GM20431 (cell line): ENCODE results near the gene TOMM40.
"Not testable (repeated sequence)": the region's sequence is repeated elsewhere in the genome, so short reads cannot be mapped to it uniquely, and the experiment has no call there.

Source experiments
- in situ Hi-C: fragments of 300-500 bp; cut with MseI, MboI; formaldehyde crosslinking; loops from one replicate; pipeline ENCODE4 v1.15.0; 2020; ENCODE audit warnings: low sequenced_read_pairs; ENCODE audit not compliant: unreplicated experiment

The TOMM40 gene

DNA sequence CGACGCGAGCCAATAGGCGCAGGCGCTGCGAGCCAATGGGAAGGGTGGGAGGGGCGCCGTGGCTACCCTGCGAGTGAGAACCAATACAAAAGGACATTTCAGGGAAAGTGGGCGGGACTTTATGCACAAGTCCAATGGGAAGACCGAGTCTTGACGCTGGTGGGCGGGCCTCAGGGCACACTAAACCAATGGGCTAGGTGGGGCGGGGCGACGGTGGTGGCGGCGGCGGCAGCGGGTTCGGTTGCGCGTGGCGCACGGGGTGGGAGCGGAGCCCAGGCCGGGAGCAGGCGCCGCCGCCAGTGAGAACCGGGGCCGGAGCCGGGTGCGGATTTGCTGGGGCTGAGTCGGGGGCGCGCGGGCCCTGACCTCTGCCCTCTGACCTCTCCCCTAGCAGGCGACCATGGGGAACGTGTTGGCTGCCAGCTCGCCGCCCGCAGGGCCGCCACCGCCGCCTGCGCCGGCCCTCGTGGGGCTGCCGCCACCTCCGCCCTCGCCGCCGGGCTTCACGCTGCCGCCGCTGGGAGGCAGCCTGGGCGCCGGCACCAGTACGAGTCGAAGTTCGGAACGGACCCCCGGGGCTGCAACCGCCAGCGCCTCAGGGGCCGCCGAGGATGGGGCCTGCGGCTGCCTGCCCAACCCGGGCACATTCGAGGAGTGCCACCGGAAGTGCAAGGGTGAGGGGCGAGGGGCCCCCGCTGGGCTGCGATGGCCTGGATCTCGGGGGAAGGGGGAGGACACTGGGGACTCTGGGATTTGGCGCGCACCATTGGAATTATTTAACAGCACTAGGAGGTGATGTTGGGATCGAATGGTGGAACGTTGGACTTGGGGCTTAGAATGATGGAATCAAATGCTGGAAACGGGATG is at the start of gene TOMM40:
Gene TOMM40, plus strand, starts transcription at position 239 of the 867 bp plus-strand sequence. Its CDS starts 162 bp downstream, at position 401.
- in situ Hi-C loops: no loop called here

DNA sequence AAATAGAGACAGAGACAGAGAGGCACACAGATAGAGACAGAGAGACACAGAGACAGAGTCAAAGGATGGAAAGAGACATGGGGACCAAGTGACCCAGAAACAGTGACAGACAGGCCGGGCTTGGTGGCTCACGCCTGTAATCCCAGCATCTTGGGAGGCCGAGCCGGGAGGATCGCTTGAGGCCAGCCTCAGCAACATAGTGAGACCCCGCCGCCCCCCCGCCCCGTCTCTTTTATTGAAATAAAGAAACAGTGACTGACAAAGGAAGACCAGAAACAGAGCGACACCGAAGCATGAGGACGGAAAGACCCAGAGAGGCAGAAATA is 45.8 kb upstream of the TOMM40 start:
- in situ Hi-C loops: no loop called here

DNA sequence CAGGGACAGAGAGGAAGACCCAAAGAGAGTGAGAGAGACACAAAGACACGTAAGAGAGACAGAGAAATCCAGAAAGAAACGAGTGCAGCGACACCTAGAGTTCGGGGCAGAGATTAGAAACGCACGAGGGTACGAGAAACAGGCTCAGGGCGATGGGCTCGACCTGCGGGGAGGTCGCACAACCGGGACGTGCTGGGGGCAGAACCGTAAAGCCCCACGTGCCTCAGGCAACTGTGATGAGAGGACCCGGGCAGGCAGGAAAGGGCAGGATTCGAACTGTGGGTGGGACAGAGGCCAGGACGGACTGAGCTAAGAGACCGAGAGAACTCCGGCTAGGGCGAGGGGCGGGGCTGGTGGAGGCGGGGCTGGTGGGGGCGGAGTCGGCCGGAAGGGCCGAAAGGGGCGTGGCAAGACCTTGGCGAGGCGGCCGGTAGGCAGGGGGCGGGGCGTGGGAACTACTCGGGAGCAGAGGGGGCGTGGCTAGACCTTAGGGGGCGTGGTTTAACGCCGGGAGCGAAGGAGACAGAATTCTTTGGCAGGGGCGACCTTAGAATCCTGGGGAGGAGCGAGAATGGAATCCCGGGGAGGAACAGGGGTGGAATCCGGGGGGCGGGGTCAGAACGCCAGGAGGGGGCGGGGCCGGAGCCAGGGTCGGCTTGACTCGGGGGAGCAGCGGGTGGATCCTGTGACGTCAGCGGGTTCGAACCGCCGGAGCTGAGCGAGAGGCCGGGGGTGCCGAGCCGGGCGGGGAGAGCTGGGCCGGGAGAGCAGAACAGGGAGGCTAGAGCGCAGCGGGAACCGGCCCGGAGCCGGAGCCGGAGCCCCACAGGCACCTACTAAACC is 45.2 kb upstream of the TOMM40 start, which contains the start of gene NECTIN2:
Gene NECTIN2, plus strand, starts transcription at position 686 of the 843 bp plus-strand sequence. CDS start 229 bp downstream, outside the sequence.
- in situ Hi-C loops: no loop called here

DNA sequence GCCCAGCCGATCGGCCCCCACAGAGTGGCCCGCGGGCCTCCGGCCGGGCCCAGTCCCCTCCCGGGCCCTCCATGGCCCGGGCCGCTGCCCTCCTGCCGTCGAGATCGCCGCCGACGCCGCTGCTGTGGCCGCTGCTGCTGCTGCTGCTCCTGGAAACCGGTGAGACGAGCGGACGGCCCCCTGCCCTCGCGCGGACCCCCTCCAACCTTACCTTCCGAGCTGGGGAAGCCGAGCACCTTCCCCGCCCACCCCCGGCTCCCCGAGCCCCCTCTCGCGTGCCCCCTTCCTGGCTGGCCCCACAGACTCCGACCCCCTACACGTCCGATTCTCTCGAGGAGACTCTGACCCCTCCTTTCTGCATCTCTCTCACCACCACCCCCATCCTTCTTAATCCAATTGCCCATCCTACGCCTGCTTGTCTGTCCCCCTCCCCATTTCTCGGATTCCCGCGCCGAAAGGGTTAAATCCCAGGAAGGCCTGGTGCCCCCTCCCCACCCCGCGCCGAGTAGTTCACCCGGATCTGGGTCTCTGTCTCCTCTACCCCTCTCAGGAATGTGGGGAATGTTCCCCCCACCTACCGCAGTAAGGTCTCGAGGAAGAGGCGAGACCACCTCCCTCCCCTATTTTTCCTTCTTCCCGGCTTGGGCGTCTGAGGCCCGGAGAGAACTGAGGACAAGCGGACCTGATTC is 44.5 kb upstream of the TOMM40 start:
- in situ Hi-C loops: no loop called here

DNA sequence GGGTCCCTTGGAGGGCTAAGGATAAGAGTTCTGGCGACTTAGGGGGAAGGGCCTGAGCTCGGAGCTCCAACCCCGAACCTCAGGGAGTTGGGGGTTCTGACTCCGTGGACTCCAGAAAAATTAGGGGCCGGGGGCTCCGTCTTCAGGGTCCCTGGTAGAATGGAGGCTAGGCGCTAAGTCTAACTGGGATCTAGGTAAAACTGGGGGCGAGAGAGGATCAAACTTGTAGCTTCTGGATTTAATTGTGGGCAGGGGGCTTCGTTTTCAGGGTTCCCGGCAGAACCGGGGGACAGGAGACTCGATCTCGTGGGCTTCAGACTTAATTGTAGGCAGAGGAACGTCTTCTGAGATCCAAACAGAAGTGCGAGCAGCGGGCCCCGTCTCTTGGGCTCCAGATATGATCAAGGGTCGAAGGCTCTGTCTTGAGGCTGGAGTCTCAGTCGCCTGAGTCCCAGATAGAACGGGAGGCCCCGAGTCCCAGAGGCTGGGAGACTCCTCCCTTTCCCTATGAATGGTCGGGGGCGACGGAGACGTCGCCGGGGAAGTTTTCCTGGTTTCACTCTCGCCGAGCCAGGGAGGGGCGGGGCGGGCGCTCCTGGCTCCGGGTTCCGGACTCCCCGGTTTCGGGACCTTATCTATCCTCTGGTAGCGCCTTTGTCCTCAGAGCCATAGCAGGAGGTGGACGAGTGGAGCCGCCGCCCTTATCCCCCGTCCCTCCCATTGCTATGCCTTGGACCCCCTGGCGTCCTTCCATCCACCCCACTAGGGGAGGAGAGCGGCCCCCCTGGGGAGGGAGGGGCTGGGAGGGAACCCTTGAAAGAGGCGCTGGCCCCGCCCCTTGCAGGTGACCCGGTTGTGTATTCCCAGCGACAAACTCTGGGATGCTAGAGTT is 43.7 kb upstream of the TOMM40 start:
- in situ Hi-C loops: no loop called here

DNA sequence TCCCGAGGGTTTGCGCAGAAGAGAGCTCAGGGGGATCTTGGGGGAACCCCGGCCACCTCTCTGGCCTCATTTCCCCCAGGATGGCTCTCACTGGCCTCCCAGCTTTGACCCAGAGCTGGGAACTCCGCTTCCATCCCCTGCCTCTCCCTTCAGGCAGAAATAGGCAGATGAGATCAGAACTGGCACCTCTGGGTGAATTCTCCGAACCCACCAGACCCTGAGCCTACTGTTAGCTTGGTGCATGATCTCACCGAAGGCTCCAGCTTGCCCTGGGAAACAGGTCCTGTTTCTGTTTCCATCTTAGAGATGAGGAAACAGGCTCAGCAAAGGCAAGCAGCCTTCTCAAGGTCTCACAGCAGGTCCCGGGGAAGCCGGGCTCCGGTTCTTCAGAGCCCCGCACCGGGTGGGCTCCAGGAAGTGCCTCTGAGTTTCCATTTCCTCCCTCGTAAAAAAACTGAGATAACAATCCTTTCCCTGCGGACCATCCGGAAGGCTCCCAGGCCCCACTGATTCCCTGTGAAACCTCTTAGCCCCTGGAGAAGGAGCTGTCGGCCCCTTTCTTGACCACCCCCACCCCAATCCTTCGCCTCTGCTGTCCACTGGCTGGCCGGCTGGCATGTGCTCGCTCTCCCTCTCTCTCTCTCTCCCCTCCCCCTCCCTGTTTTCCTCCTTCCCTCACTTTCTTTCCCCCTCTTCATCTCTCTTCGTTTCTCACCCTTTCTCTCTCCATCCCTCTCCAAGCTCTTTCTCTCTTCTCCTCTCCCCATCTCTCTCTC is 42.8 kb upstream of the TOMM40 start:
- in situ Hi-C loops: no loop called here

DNA sequence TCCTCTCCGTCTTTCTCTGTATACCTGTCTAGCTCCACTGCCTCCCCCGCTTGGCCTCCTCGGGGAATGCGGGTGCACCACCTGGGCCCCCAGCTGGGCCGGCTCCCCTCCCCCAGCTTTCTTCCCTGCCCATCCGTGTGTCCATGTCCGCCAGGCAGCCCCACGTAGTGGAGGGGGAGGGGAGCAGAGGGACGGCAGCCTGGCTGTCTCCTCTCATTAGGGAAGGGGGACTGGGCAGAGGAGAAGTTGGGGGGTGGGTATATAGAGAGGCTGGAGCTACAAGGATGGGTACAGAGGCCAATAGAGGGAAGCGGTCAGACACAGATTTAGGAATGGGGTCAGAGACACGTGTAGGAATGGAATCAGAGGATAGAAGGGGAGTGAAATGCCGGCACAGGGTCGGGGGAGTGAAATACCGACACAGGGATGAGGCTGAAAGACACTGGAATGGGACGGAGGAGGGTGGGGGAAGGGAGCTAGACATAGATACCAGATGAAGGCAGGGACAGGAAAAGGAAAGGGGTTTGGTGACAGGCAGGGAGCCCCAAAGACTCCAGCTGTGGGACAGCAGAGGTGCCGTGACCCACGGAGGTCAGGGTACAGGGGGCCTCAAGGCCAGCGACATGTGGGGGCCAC is 42.1 kb upstream of the TOMM40 start:
- in situ Hi-C loops: no loop called here

DNA sequence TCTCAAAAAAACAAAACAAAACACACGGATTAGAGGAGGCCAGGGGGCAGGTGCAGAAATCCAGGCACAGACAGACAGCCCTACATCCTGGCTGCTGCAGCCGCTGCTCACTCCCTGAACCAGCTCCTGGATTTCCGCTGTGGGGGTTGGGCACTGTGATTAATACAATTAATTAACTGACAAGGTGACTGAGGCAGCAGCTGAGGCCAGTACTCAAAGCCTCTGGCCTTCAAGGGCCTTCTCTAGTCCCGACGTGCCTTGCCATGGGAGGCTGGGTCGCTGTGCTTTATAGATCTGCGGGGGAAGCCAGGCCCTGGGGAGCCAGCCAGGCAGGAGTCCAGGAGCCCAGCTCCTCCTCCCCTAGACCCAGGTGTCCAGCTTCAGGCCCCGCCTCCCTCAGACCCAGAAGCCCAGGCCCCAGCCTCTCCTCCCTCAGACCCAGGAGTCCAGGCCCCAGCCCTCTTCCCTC is 40.4 kb upstream of the TOMM40 start:
- in situ Hi-C loops: no loop called here

DNA sequence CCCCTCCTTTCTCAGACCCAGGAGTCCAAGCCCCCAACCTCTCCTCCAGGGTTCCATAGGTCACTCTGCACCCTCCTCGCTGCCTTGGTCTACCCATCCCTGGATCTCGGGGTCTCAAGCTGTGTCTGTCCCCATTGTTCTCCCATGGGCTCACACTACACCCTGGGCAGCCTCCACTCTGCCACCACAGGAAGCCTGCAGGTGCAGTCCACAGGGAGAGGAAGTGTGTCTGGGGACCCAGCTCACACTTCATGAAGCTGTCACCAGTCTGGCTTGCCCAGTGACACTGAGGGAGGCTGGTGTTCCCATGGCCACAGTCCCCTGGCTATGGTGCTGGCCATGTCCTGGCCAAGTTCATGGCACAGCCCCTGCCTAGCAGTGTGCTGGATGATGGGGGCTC is 39.6 kb upstream of the TOMM40 start:
- in situ Hi-C loops: no loop called here

DNA sequence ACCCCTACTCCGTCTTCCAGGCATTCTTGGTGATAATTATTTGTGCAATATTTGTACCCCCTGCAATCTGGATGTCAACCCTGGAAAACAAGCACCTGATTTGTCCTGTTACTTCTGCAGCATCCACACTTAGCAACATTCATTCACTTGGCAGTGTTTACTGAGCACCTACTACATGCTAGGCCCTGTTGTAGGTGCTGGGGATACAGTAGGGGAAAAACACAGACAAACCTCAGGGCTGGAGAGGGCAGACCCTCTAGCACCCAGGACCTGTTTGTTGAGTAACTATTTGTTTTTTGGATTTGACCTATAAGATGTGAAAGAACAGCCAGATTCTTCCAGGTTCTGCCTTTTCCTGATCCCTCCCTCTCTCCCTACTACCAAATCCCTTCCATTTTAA is 35.4 kb upstream of the TOMM40 start:
- in situ Hi-C loops: no loop called here

DNA sequence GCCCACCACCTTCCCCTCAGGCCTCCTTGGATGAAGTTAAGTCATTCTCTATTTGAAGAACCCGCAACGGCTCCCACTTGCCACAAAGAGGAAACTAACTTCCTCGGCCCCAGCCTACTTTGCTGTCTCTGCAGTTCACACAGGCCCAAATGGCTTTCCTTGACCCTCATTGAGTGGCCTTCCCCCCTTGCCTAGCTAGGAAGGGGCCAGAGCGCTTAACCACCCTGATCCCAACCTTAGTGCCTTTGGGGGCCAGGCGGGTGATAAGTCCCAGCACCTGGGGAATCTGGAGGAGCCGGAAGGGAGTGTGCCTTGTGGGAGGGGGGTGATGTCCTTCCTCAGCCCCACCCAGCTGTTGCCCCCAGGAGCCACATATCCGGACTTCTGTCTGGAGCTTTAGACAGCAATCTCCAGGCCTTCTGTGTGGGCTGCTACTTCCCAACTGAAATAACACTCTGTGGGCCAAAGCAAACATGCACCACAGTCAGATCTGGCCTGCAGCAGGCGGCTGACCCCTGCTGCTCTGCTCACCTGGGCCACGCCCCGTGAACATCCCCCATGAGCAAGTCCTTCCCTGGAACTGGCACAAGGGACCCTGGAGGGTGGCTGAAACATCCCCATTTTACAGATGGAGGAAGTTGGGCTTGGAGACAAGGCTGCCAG is 34.5 kb upstream of the TOMM40 start:
- in situ Hi-C loops: no loop called here

DNA sequence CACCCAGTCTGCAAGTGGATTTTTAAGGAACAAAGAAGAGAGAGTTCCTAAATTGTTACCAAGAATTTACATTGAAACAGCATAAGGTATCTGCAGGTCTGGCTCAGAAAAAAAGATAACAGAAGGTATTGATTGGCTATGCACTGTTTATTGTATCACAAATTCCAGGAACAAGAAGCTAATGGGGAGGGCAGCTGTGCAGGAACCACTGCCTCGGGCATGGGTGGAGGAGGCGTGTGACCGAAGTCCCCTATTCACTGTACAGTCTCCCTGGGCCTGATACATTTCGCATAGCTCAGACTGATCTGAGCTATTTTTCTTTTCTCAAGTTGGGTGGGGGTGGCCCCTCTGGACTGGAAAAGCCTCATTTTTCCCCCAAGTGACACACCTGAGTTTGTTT is 33.2 kb upstream of the TOMM40 start:
- in situ Hi-C loops: no loop called here

DNA sequence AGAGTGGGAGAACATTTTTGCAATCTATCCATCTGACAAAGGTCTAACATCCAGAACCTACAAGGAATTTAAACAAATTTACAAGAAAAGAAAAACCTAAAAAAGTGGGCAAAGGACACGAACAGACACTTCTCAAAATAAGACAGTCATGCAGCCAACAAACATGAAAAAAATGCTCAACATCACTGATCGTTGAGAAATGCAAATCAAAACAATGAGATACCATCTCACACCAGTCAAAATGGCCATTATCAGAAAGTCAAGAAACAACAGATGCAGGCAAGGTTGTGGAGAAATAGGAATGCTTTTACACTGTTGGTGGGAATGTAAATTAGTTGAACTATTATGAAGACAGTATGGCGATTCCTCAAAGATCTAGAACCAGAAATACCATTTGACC is 29.5 kb upstream of the TOMM40 start:
- in situ Hi-C loops: not testable (repeated sequence)

DNA sequence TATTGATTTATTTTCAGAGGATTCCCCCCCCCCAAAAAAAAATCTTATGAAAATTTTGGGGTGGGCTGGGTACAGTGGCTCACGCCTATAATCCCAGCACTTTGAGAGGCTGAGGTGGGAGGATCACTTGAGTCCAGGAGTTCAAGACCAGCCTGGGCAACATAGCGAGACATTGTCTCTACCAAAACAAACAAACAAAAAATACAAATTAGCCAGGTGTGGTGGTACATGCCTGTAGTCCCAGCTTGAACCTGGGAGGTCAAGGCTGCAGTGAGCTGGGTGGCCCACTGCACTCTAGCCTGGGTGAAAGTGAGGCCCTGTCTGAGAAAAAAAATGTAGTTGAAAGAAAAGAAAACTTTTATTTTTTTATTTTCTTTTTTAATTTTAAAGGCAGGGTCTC is 27.1 kb upstream of the TOMM40 start:
- in situ Hi-C loops: no loop called here

DNA sequence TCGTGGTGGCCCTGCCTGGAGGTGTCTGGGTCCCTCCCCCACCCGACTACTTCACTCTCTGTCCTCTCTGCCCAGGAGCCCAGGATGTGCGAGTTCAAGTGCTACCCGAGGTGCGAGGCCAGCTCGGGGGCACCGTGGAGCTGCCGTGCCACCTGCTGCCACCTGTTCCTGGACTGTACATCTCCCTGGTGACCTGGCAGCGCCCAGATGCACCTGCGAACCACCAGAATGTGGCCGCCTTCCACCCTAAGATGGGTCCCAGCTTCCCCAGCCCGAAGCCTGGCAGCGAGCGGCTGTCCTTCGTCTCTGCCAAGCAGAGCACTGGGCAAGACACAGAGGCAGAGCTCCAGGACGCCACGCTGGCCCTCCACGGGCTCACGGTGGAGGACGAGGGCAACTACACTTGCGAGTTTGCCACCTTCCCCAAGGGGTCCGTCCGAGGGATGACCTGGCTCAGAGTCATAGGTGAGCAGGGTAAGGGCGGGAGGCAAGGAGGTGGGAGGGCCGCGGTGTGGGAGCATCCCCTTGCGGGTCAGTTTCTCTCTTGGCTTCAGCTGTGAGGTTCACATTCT is 25.8 kb upstream of the TOMM40 start:
- in situ Hi-C loops: no loop called here

DNA sequence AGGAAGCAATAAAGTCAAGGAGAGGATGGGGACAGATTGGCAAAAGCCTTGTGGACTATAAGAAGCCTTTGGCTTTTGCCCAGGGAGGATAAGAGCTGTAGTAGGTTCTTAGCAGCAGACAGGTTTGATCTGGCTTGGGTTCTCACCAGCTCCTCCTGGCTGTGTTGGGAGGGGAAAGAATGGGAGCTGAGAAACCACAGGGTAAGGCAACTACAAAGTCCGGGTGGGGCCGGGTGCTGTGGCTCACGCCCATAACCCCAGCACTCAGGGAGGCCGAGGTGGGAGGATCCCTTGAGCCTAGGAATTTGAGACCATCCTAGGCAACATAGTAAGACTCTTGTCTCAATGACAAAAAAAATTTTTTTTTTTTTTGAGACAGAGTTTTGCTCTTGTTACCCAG is 24.4 kb upstream of the TOMM40 start:
- in situ Hi-C loops: no loop called here

DNA sequence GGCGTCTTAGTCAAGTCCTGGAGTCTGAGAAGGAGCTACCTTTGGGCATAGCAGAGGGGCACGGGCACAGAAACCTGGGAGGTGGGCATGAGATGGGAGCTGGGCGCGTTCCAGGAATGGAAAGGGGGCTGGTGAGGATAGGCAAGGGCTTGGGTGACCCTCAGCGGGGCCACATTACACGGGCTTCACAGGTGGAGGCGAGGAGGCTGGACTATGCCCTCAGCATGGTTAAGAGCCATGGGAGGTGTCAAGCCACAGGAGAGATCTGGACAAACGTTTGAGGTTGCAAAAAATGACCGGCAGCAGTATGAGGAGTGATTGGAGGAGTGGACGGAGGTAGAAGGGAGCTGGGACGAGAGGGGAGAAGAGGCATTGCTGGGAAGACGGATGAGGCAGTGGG is 23.5 kb upstream of the TOMM40 start:
- in situ Hi-C loops: no loop called here
